Stimulated activated CD4-positive, alpha-beta T cell treated with anti-CD3 and anti-CD28 coated beads, Interleukin-1b, Interleukin-23, amount 100 ng/mL, for 4 hours (primary cell): Measurements from ENCODE around the gene PSMB8.

ENCODE experiments used
- DNase-seq, 2 donors: peaks; one replicate each; pipeline ENCODE4 v3.0.0-alpha.2; 2020; ENCODE audit warnings: low read depth in 2 of 2

Gene PSMB8

DNA sequence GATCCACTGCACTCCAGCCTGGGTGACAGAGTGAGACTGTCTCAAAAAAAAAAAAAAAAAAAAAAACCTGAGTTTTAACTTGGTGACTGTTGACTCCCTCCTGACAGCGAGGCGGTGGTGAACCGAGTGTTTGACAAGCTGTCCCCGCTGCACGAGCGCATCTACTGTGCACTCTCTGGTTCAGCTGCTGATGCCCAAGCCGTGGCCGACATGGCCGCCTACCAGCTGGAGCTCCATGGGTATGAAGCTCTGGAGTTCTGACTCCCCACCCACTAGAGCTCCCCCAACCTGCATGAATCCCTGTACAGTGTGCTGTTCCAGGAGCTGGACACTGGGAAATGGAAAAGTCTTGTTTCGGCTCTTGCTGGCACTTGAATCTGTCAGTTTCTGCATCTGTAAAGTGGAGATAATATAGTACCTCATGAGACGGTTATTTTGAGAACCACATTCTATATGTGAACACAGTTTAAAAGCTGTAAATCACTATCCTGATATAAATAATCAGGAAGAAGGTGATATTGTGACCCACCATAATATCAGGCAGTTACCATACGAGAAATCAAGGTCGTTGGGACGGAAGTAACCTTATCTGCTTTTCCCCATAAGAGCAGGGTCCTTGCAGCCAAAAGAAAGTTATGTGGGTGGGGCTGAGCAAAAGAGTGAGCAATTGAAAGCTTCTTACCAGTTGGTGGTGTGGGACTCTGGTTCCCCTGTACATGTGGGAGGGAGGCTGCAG lies 13.5 kb upstream of the PSMB8 start:
- DNase-seq, result no peak

DNA sequence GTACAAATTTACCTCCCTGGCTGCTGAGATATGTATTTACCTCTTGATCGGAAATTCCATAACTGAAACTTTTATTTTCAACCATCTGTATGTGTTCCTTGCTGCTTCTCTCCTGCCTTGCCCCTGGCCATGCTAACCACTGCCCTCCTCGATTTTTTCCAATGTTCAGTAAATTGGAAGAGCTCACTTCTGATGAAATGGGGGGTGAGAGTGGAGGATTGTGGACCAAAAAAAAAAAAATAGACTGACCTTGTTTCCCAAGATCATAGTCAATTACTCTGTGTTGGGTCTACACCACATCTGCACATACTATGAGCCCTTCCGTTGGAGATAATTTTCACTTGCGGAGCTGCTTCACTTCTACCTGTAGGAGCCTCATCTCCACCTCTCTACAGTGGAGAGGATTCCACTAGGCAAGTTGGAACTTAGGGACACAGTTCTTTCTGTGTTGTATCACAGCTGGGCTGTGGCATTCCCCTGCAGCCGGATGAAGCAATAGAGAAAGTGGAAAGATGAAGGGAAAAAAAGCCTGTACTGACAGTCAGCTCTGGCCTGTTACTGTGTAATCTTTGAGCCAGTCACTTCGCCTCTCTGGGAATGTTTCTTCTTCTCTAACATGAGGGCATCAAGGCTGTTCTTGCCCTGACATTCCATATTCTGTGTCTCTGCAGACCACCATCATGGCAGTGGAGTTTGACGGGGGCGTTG lies 11.8 kb upstream of the PSMB8 start:
- DNase-seq, result no peak

DNA sequence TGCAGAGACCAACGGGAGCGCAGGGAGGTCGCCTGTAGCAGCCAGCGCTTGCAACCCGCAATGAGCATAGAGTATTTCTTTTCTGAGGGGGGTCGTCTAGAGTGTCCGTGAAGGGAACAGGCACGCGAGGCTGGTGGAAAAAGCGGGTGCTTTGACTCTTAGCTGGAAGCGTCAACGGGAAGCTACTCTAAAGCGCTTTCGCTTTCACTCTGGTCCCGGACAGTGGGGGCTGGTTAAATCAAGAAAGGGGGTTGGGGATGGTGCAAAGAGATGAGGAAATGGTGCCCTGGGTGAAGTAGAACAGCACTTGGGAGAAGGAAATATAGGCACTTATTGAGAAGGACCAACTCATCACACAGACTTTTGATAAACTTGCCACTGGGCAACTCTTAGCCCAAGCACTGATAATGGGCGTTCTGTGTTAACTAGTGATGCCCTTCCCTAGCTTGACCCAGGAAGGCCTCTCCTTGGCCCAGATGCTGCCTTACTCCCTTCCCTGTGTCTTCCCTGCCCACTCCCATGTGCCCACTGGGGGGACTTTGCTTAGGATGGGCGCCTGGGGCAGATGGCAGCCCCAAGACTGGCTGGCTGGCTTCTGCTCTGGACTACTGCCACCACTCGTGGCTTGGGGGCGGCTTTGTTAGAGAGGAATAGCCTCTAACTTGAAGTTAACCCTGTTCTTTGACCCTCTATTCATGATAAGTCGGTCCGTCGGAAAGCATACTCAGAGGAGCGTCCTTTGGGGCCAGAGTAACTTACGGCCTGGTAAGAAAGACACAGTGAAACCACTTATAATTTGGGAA lies 10.7 kb upstream of the PSMB8 start:
- DNase-seq, result peak; percentile 44 to 61

DNA sequence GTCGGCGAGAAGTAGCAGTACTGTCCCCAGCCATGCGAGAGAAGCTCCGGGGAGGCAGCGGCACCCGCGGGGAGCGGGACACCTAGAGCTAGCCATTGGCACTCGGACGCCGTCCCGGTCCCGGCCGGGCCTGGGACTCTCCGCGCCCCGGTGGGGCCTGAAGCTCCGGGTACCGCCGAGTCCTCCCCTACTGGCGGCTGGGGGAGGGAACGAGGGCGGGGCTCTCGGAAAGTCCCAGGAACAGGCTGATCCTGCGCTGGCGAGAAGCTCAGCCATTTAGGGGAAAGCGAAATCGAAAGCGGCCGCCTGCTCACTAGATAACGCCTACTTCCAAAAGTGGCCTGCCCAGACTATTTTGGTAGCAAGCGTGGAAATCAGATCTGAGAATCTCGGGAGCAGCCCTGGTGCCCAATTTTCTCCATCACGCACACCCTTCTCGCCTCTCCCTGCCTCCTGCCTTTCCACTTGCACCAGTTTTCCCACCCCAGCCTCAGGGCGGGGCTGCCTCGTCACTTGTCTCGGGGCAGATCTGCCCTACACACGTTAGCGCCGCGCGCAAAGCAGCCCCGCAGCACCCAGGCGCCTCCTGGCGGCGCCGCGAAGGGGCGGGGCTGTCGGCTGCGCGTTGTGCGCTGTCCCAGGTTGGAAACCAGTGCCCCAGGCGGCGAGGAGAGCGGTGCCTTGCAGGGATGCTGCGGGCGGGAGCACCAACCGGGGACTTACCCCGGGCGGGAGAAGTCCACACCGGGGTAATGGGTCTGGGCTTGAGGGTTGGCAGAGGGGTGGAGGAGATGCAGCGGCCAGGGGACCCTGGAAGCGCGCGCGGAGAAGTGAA lies 9.9 kb upstream of the PSMB8 start, which contains the start of the genes PSMB9 and TAP1:
Gene PSMB9 (plus strand): TSS at position 652 of the 835 bp plus-strand sequence. CDS start 38 bp downstream, at position 690.
Gene TAP1 (minus strand): TSS at position 164 of the 835 bp plus-strand sequence. CDS start 68 bp downstream, at position 96.
- peak; percentile 94 to 96 for DNase-seq

DNA sequence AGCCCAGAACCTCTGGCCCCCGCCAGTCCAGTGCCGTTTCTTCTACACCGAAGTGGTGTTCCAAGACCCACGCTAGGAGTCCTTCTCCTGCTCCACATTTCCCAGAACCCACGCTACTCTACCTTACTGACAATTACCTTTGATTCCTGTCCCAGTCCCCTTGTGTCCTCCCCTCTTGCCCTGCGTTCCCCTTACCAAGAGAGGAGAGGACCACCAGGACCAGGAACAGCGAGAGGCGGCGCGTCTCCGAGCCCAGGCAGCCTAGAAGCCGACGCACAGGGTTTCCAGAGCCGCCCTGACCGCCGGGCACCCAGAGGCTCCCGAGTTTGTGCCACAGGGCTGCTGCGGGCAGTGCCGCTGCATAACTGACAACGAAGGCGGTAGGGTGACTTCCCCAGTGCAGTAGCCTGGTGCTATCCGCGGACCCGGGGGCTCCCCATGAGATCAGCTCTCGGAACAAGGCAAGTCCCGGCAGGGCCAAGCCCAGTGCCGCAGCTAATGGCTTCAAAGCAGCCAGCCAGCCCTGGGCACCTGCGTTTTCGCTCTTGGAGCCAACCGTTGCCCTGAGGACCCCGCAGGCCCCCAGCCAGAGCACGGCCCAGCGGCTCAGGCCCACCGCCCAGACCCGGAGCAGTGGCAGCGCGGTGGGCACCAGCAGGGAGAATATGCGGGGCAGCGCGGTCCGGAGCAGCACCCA lies 9.1 kb upstream of the PSMB8 start:
- peak in 1 of 2 donors; percentile 46 for DNase-seq

DNA sequence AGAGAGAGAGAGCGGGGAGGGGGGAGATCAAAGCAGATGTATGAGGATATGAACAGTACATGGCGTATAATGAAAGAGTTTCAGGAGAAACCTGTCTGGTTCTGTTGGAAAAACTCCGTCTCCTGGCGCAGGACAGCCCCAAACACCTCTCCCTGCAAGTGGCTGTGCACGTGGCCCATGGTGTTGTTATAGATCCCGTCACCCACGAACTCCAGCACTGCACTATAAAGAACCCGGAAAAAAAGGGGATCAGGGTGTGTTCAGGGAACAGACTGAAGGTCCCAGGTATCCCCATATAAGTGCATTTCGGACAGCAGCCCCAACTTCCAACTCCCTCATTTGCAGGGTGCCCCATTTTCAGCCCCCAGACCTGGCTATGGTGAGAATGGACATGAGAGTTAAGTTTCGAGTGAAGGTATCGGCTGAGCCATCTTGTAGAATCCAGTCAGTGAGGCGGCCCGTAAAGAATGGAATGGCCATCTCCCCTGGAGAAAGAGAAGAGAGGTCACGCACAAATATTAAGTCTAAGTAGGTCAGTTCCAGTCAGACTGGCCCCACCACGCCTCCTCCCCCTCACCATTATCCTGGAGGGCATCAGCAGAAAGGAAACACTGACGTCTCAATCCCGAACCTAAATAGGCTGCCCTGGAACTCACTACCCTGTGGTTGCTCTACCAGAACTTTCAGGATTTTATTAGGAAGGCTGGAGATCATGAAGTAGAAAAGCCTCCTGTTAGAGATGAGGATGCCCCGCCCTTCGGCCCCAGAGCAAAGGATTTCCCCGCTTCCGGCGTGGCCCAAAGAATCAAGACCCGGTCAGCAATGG lies 8.4 kb upstream of the PSMB8 start:
- DNase-seq, result peak in 1 of 2 donors; percentile 39

DNA sequence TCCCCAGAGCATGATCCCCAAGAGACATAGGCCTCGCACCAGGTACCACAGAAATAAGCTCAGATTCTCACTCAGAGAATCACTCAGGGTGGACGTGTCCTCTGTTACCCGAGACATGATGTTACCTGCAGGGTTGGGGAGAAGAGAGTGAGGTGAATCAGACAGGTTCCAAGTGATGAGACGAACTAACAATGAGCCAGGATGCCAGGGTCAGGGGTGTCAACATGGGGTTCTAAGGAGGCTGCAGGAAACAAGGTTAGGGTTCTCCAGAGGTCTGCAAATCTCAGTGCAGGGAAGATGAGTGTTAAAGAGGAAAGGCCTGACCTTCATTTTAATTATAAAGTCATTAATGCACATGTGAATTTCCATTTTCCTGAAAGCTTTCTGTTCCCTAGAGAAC lies 7.2 kb upstream of the PSMB8 start:
- no peak for DNase-seq

DNA sequence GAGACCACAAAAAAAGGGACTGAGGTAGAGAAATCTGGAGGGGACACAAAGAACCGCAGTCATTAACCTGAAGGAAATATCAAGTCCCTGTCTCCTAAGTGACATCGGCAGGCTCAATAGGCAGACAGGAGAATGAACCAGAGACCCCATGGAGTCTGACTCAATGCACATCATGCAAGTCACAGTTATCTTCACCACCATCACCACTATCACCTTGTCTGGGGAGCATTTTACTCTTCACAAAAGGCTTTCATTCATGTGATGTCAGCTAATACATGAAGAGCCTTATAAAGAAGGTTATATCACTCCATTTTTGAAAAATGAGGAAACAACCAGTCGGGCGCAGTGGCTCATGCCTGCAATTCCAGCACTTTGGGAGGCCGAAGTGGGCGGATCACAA lies 5.3 kb upstream of the PSMB8 start:
- no peak for DNase-seq

DNA sequence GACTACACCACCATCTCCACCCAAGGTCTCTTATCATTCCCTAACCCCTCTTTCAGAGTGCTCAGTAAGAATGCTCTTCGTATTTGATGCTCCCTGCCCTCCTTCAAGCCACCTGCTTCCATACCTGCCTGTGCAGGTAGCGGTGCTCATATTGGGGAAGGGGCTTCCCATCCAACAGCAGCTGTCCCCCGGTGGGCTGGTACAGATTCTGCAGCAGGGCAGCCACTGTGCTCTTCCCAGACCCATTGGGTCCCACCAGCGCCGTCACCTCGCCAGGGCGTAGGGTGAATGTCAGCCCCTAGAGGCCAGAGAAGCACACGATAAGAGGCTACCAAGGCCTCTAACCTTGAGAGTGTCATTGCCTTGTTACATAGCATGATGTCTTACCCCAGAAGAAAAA lies 3.9 kb upstream of the PSMB8 start:
- DNase-seq, result no peak

DNA sequence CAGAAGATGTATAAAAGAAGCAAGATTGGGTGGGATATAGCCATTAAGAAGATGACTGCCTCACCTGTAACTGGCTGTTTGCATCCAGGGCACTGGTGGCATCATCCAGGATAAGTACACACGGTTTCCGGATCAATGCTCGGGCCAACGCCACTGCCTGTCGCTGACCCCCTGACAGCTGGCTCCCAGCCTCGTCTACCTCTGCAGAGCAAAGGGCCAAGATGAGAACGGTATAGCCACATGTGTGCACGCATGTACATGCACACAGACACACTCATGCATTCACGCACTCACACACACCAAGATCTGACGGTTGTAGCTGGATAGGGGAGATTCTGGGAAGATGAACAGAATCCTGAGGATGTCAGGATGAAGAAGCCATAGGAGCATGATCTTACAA lies 3.2 kb upstream of the PSMB8 start:
- no peak for DNase-seq

DNA sequence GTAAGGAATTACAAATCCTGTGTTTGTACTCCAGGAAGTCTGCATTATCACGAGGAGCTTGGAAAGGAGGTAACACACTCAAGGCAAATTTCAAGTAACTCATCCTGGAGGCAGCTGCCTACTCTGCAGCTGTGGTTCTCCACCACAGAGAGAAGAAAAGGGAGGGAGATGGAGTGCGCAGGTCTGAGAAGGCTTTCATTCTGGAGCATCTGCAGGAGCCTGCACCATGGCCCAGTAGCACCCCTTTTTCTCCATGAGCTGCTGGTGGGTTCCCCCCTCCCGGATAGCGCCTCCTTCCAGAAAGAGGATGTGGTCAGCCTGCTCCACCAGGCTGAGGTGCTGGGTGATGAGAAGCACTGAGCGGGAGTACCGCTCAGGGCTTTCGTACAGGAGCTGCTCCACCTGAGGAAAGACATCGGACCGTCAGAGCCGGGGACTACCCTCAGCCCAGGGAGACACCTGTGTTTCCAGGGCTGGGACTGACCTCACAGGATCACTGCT lies 1.6 kb upstream of the PSMB8 start:
- no peak for DNase-seq

DNA sequence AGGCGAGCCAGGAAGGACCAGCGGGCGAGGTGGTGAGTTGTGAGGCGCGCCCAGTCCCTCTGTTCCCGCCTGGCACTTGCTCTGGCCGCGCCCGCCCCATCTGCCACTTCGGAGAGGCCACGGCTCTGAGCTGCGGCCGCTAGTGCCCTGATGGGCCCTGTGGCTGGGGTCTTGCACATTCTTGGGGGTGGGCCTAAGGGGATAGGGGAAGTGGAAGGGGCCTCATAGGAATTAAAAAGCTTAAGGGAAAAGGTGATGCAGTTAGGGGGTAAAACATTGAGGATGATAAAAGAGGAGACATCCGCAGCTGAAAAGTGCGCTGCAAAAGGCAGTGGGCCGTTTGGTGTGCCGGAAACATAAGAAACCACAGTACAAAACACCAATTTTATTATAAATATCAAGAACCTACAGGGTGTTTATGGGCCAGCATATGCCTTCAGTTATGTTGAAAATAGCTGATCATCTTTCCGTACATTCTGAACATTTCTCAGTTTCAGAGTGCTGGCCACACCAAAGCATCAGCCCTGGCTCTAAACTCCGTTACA lies 1.1 kb upstream of the PSMB8 start:
- no peak for DNase-seq

DNA sequence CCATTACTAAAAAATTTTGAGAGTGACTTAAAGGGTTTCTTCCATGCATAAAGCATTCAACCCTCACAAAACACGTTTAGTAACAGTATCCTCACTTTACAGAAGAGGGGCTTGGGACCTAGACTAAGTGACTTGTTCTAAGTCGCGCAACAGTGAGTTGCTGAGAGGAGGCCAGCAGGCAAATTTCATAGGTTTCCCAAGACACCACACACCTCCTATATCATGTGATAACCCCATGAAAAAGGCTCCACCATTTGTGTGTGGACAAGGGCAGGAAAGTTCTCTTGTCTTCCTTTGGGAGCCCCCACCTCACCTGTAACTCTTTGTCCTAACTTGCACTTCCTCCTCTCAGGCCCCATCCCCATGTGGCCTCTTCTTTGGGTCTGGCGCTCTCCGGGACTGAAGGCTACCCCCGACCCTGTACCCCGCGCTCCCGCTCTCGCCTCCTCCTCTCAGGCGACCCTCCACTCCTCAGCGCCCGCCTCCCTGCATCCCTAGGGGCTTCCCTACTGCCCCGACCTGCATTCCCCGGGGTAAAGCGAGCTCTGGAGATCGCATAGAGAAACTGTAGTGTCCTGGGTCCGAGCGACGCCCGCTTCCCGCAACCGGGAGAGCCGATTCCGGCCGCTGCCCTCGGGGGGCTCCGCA lies 392 bp downstream of the PSMB8 start:
- DNase-seq, result peak in 1 of 2 donors; percentile 27

DNA sequence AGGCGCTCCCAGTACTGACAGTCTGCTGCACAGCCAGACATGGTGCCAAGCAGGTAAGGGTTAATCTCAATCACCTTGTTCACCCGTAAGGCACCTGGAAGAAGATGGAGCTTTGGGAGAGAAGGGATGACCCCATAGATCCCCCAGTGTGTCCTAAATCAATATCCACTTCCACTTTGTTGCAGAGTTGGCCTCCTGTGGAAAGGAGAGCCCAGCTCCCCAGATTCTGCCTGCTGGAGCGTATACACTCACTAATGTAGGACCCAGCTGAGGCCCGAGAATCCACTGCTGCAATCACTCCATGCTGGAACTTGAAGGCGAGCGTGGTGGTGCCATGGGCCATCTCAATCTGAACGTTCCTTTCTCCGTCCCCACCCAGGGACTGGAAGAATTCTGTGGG lies 1.2 kb downstream of the PSMB8 start:
- no peak for DNase-seq

DNA sequence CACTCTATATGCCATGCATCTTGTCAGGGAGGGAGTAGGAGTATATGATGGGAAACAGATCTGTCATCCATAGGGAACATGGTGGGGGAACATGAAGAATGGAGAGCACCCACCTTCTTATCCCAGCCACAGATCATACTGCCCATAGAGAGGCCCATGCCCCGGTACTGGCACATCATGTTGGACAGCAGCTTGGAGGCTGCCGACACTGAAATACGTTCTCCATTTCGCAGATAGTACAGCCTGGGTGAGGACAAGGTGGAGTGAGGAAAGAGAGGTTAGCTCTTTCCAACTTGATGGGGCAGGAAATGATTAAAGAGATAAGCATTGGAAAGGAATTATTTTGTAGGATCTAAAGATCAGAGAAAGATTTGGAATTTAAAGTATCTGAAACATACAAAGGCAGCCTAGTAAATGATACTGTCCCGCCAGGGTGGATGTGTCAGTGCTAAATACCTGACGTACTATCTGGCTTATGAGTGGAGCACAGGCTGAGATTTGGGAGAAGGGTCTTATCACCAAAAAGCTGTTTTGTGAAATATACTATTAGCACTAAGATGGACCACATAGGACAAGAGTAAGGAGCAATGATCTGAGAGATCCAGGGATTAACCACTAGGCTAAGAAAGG lies 1.7 kb downstream of the PSMB8 start:
- DNase-seq, result no peak

DNA sequence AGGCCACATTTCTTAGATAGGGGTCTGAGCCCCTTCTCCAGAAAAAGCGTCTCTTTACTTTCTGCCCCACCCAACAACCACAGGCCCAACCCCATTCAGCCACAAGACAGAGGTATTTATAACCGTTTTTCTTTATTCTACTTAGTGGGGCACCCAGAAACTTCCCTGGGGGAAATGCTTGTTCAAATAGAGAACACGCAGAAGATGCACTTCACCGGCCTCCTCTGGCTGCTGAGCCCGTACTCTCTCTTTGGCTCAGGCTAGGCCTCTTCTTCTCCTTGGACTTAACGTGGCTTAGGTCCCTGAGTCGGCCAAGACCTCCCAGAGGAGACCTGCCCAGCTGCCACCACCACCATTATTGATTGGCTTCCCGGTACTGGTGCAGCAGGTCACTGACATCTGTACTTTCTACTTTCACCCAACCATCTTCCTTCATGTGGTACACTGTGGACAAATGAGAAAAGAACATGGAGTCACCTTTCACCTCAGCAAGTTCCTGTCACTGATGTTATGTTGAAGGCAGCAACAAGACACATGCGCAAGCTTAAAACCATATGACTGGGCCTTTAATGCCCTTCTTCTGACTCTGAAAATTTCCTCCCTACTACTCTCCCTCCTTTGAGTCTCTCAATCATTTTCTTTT lies 3.1 kb downstream of the PSMB8 start:
- DNase-seq, result no peak

DNA sequence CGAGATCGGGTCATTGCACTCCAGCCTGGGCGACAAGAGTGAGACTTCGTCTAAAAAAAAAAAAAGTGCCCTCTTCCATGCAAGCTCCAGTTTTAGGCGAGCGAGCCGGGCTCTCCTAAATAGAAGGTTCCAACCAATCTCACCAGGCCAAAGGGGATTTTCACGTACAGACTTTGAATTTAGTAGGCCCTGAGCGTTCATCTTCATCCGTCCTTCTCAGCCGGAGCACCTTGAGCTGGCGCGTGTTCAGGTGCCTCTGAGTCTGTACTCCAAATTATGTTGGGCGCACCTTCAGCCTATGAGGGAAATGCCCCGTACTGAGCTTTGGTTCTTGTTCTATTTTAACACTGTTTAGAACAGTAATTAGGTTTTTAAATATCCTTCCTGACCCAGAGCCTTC lies 4.5 kb downstream of the PSMB8 start:
- DNase-seq, result no peak
